ENCODE results near the gene P2RY4.

- no peak for TF ChIP-seq CTCF (IDR thresholded peaks at IDR 0.05)
- TF ChIP-seq POLR2AphosphoS5 (IDR thresholded peaks at IDR 0.05; ENCODE audit: low read depth, low read length) = no peak
- TF ChIP-seq SIN3A (IDR thresholded peaks at IDR 0.05; ENCODE audit: borderline replicate concordance, insufficient read depth, low read depth, low read length) = no peak
Observed at GRCh38 chrX:70301716-70302115, 41.7 kb upstream of the P2RY4 start.

Data from Panc1 (cell line).